A549 (cell line): ENCODE results near the gene STAT5A. TPM values are rescaled to one million over a fixed set of nuclear protein-coding genes. Genes with fewer than 3 reads are reported as not detected.

Source experiments
- BHLHE40 ChIP-seq: IDR thresholded peaks from 2 replicates; pipeline ENCODE4 v1.6.1; 2012; ENCODE audit warnings: low read depth, low read length, inconsistent platforms
- CBX8 ChIP-seq: fragments of 200-600 bp; sonication (generic); IDR thresholded peaks from 2 replicates; pipeline ENCODE4 v1.6.1; 2016
- CHD2 ChIP-seq: fragments of 150-350 bp; IDR thresholded peaks from 2 replicates; pipeline ENCODE4 v1.6.1; 2014; ENCODE audit warnings: low read length; ENCODE audit not compliant: partially characterized antibody
- CHD4 ChIP-seq: fragments of 200-600 bp; sonication (generic); IDR thresholded peaks from 2 replicates; pipeline ENCODE4 v1.6.1; 2016; ENCODE audit warnings: antibody characterized with exemption, mild to moderate bottlenecking, borderline replicate concordance
- EHF ChIP-seq: fragments of 250-450 bp; sonication (Bioruptor Pico); IDR thresholded peaks from 2 replicates; pipeline ENCODE4 v1.5.0; 2020; ENCODE audit warnings: mild to moderate bottlenecking
- EHMT2 ChIP-seq: fragments of 200-600 bp; sonication (generic); IDR thresholded peaks from 2 replicates; pipeline ENCODE4 v1.6.1; 2016; ENCODE audit warnings: antibody characterized with exemption, low read depth, mild to moderate bottlenecking, moderate library complexity
- ESRRA ChIP-seq: fragments of 150-350 bp; IDR thresholded peaks from 2 replicates; pipeline ENCODE4 v1.6.1; 2014; ENCODE audit warnings: mild to moderate bottlenecking, low read length, borderline replicate concordance
- FOXS1 ChIP-seq: fragments of 250-450 bp; sonication (Bioruptor Pico); IDR thresholded peaks from 2 replicates; pipeline ENCODE4 v1.5.0; 2020; ENCODE audit warnings: mild to moderate bottlenecking, moderate library complexity
- GATA3 ChIP-seq: IDR thresholded peaks from 2 replicates; pipeline ENCODE4 v1.6.1; 2012; ENCODE audit warnings: borderline replicate concordance
- HDAC2 ChIP-seq: fragments of 200-600 bp; sonication (generic); IDR thresholded peaks from 2 replicates; pipeline ENCODE4 v1.6.1; 2016
- HES2 ChIP-seq: fragments of >200 bp; sonication (Bioruptor Twin); formaldehyde crosslinking; IDR thresholded peaks from 2 replicates; pipeline ENCODE4 v1.6.1; 2016
- HEYL ChIP-seq: fragments of 250-450 bp; sonication (Bioruptor Pico); IDR thresholded peaks from 2 replicates; pipeline ENCODE4 v1.8.0; 2021; ENCODE audit warnings: mild to moderate bottlenecking, moderate library complexity
- HOXA7 ChIP-seq: fragments of 250-450 bp; sonication (Bioruptor Pico); IDR thresholded peaks from 2 replicates; pipeline ENCODE4 v1.5.0; 2020; ENCODE audit warnings: mild to moderate bottlenecking, moderate library complexity
- HOXB13 ChIP-seq: fragments of 250-450 bp; sonication (Bioruptor Pico); IDR thresholded peaks from 2 replicates; pipeline ENCODE4 v1.5.0; 2020; ENCODE audit warnings: low read depth, mild to moderate bottlenecking, moderate library complexity
- HOXB5 ChIP-seq: fragments of 250-450 bp; sonication (Bioruptor Pico); IDR thresholded peaks from 2 replicates; pipeline ENCODE4 v1.5.0; 2020; ENCODE audit warnings: mild to moderate bottlenecking, moderate library complexity
- JUNB ChIP-seq: fragments of >200 bp; sonication (Bioruptor Twin); formaldehyde crosslinking; IDR thresholded peaks from 2 replicates; pipeline ENCODE4 v1.6.1; 2016
- KDM1A ChIP-seq: fragments of 200-600 bp; sonication (generic); IDR thresholded peaks from 2 replicates; pipeline ENCODE4 v1.6.1; 2016; ENCODE audit warnings: low read depth, mild to moderate bottlenecking
- KDM5A ChIP-seq: fragments of 200-600 bp; sonication (generic); IDR thresholded peaks from 2 replicates; pipeline ENCODE4 v1.6.1; 2016; ENCODE audit warnings: antibody characterized with exemption, mild to moderate bottlenecking
- MAFK ChIP-seq: fragments of 450-650 bp; IDR thresholded peaks from 2 replicates; pipeline ENCODE4 v1.6.1; 2014; ENCODE audit not compliant: partially characterized antibody
- MYC ChIP-seq: IDR thresholded peaks from 2 replicates; pipeline ENCODE4 v1.6.1; 2012; ENCODE audit warnings: mild to moderate bottlenecking, inconsistent platforms, low read length, improper control_type of control experiment, borderline replicate concordance
- NFE2L2 ChIP-seq: fragments of 150-350 bp; conservative IDR thresholded peaks from 2 replicates; pipeline ENCODE4 v1.6.1; 2014; ENCODE audit warnings: low read length
- NPAS2 ChIP-seq: fragments of 250-450 bp; sonication (Bioruptor Pico); IDR thresholded peaks from 2 replicates; pipeline ENCODE4 v1.8.0; 2022; ENCODE audit warnings: mild to moderate bottlenecking, moderate library complexity, borderline replicate concordance
- NR3C1 ChIP-seq: fragments of >200 bp; sonication (Bioruptor Twin); formaldehyde crosslinking; IDR thresholded peaks from 3 replicates; pipeline ENCODE4 v1.6.1; 2017
- PHF8 ChIP-seq: fragments of 200-600 bp; sonication (generic); IDR thresholded peaks from 2 replicates; pipeline ENCODE4 v1.6.1; 2016; ENCODE audit warnings: low read depth, mild to moderate bottlenecking, antibody characterized with exemption, moderate library complexity, borderline replicate concordance
- RARB ChIP-seq: fragments of 250-450 bp; sonication (Bioruptor Pico); IDR thresholded peaks from 2 replicates; pipeline ENCODE4 v1.8.0; 2021; ENCODE audit warnings: mild to moderate bottlenecking, moderate library complexity
- RCOR1 ChIP-seq: fragments of 150-350 bp; IDR thresholded peaks from 2 replicates; pipeline ENCODE4 v1.6.1; 2014; ENCODE audit warnings: antibody characterized with exemption, low read length, low read depth
- RFX5 ChIP-seq: fragments of 450-650 bp; IDR thresholded peaks from 2 replicates; pipeline ENCODE4 v1.7.1; 2014; ENCODE audit warnings: antibody characterized with exemption, mild to moderate bottlenecking, moderate library complexity
- RNF2 ChIP-seq: fragments of 200-600 bp; sonication (generic); IDR thresholded peaks from 2 replicates; pipeline ENCODE4 v1.6.1; 2016; ENCODE audit warnings: low read depth, mild to moderate bottlenecking, antibody characterized with exemption, moderate library complexity, borderline replicate concordance
- SREBF2 ChIP-seq: fragments of 450-650 bp; IDR thresholded peaks from 2 replicates; pipeline ENCODE4 v1.6.1; 2014; ENCODE audit warnings: mild to moderate bottlenecking, moderate library complexity
- TP53 ChIP-seq: fragments of 250-450 bp; sonication (Bioruptor Pico); IDR thresholded peaks from 2 replicates; pipeline ENCODE4 v1.5.0; 2021; ENCODE audit warnings: mild to moderate bottlenecking, moderate library complexity
- ZC3H11A ChIP-seq: fragments of 450-650 bp; IDR thresholded peaks from 2 replicates; pipeline ENCODE4 v1.6.1; 2014; ENCODE audit warnings: antibody characterized with exemption, mild to moderate bottlenecking
- ZNF302 ChIP-seq: fragments of 250-450 bp; sonication (Bioruptor Pico); IDR thresholded peaks from 2 replicates; pipeline ENCODE4 v1.9.0; 2021; ENCODE audit warnings: inconsistent platforms, mild to moderate bottlenecking, moderate library complexity
- polyA plus RNA-seq, 4 experiments: library from polyadenylated mRNA; depleted of rRNA in 3 of 4; stranded (reverse); fragments of >200 nt; fragmentation: RNase III in 1 of 4; extraction: RNeasy Plus Mini Kit Qiagen cat#74134 plus additional on column Dnase treatment in 1 of 4; gene quantifications; 2 replicates in 3 of 4; 3 replicates in 1 of 4; pipeline ENCODE4 v1.2.3, GENCODE V29; 2011 to 2017
- TF ChIP-seq, protein P1 (sequence below): fragments of 200-600 bp; sonication (generic); IDR thresholded peaks from 2 replicates; pipeline ENCODE4 v1.6.1; 2016; ENCODE audit warnings: antibody characterized with exemption, mild to moderate bottlenecking, moderate library complexity
- TF ChIP-seq, protein P2 (sequence below): fragments of 150-350 bp; IDR thresholded peaks from 2 replicates; pipeline ENCODE4 v1.6.1; 2014; ENCODE audit warnings: low read depth, mild to moderate bottlenecking, low read length
- TF ChIP-seq, protein P3 (sequence below): fragments of 450-650 bp; IDR thresholded peaks from 2 replicates; pipeline ENCODE4 v1.6.1; 2014; ENCODE audit warnings: antibody characterized with exemption
- TF ChIP-seq, protein P4 (sequence below): fragments of >200 bp; sonication (Bioruptor Twin); formaldehyde crosslinking; IDR thresholded peaks from 3 replicates; pipeline ENCODE4 v1.5.1; 2016

The STAT5A gene
- polyA plus RNA-seq, 2 of the 4 experiments (the other 2 are of a cell fraction) = 2.2 to 4.0 TPM

- TF ChIP-seq, protein P1, sequence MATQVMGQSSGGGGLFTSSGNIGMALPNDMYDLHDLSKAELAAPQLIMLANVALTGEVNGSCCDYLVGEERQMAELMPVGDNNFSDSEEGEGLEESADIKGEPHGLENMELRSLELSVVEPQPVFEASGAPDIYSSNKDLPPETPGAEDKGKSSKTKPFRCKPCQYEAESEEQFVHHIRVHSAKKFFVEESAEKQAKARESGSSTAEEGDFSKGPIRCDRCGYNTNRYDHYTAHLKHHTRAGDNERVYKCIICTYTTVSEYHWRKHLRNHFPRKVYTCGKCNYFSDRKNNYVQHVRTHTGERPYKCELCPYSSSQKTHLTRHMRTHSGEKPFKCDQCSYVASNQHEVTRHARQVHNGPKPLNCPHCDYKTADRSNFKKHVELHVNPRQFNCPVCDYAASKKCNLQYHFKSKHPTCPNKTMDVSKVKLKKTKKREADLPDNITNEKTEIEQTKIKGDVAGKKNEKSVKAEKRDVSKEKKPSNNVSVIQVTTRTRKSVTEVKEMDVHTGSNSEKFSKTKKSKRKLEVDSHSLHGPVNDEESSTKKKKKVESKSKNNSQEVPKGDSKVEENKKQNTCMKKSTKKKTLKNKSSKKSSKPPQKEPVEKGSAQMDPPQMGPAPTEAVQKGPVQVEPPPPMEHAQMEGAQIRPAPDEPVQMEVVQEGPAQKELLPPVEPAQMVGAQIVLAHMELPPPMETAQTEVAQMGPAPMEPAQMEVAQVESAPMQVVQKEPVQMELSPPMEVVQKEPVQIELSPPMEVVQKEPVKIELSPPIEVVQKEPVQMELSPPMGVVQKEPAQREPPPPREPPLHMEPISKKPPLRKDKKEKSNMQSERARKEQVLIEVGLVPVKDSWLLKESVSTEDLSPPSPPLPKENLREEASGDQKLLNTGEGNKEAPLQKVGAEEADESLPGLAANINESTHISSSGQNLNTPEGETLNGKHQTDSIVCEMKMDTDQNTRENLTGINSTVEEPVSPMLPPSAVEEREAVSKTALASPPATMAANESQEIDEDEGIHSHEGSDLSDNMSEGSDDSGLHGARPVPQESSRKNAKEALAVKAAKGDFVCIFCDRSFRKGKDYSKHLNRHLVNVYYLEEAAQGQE = no peak
- TF ChIP-seq BHLHE40 = no peak
- TF ChIP-seq RARB (CRISPR knock-in tag) = no peak
- TF ChIP-seq HEYL = no peak
- TF ChIP-seq FOXS1 (CRISPR knock-in tag) = peak; percentile 53; the same call in 1 of the 2 replicates
- TF ChIP-seq HOXA7 (CRISPR knock-in tag) = 0 out of 2 replicates have a peak, but pooled peaks have one; percentile 8
- TF ChIP-seq, protein P2, sequence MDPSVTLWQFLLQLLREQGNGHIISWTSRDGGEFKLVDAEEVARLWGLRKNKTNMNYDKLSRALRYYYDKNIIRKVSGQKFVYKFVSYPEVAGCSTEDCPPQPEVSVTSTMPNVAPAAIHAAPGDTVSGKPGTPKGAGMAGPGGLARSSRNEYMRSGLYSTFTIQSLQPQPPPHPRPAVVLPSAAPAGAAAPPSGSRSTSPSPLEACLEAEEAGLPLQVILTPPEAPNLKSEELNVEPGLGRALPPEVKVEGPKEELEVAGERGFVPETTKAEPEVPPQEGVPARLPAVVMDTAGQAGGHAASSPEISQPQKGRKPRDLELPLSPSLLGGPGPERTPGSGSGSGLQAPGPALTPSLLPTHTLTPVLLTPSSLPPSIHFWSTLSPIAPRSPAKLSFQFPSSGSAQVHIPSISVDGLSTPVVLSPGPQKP = no peak
- TF ChIP-seq MYC = peak; percentile 57; the same call in 1 of the 2 replicates
- no peak for TF ChIP-seq KDM1A
- no peak for TF ChIP-seq ESRRA
- TF ChIP-seq TP53 (CRISPR knock-in tag) = 0 out of 2 replicates have a peak, but pooled peaks have one; percentile 33
- no peak; the same call in 1 of the 2 replicates for TF ChIP-seq HOXB5 (CRISPR knock-in tag)
- no peak for TF ChIP-seq NR3C1
- TF ChIP-seq KDM5A = no peak
- TF ChIP-seq HES2 = no peak
- TF ChIP-seq NFE2L2 = no peak
- TF ChIP-seq GATA3 = peak; percentile 44; the same call in 1 of the 2 replicates
- no peak for TF ChIP-seq PHF8
- TF ChIP-seq, protein P3, sequence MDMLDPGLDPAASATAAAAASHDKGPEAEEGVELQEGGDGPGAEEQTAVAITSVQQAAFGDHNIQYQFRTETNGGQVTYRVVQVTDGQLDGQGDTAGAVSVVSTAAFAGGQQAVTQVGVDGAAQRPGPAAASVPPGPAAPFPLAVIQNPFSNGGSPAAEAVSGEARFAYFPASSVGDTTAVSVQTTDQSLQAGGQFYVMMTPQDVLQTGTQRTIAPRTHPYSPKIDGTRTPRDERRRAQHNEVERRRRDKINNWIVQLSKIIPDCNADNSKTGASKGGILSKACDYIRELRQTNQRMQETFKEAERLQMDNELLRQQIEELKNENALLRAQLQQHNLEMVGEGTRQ = no peak
- no peak for TF ChIP-seq CHD2
- TF ChIP-seq ZNF302 (CRISPR knock-in tag) = 0 out of 2 replicates have a peak, but pooled peaks have one; percentile 54
- no peak for TF ChIP-seq JUNB
- TF ChIP-seq SREBF2 = no peak
- TF ChIP-seq EHF (CRISPR knock-in tag) = 0 out of 2 replicates have a peak, but pooled peaks have one; percentile 32
- TF ChIP-seq HDAC2 = no peak
- TF ChIP-seq, protein P4, sequence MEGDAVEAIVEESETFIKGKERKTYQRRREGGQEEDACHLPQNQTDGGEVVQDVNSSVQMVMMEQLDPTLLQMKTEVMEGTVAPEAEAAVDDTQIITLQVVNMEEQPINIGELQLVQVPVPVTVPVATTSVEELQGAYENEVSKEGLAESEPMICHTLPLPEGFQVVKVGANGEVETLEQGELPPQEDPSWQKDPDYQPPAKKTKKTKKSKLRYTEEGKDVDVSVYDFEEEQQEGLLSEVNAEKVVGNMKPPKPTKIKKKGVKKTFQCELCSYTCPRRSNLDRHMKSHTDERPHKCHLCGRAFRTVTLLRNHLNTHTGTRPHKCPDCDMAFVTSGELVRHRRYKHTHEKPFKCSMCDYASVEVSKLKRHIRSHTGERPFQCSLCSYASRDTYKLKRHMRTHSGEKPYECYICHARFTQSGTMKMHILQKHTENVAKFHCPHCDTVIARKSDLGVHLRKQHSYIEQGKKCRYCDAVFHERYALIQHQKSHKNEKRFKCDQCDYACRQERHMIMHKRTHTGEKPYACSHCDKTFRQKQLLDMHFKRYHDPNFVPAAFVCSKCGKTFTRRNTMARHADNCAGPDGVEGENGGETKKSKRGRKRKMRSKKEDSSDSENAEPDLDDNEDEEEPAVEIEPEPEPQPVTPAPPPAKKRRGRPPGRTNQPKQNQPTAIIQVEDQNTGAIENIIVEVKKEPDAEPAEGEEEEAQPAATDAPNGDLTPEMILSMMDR = no peak
- TF ChIP-seq CHD4 = no peak
- TF ChIP-seq RNF2 = no peak
- no peak for TF ChIP-seq EHMT2
- TF ChIP-seq CBX8 = no peak
- no peak for TF ChIP-seq RCOR1
- peak; percentile 79; the same call in 1 of the 2 replicates for TF ChIP-seq HOXB13
- no peak for TF ChIP-seq MAFK
- 0 out of 2 replicates have a peak, but pooled peaks have one; percentile 27 for TF ChIP-seq NPAS2 (CRISPR knock-in tag)
- no peak for TF ChIP-seq RFX5
- no peak for TF ChIP-seq ZC3H11A
Observed at GRCh38 chr17:42329025-42329976, 41.0 kb downstream of the STAT5A start (continued).
